Panc1 (cell line): ENCODE measurements around the gene FLYWCH2.

Experiments
- POLR2AphosphoS5 ChIP-seq: IDR thresholded peaks from 2 replicates; pipeline ENCODE4 v1.6.1; 2012; ENCODE audit warnings: mild to moderate bottlenecking, low read depth, low read length, moderate library complexity
- SIN3A ChIP-seq: IDR thresholded peaks from 2 replicates; pipeline ENCODE4 v1.6.1; 2012; ENCODE audit warnings: low read depth, mild to moderate bottlenecking, low read length, moderate library complexity, borderline replicate concordance; ENCODE audit not compliant: insufficient read depth
- TCF7L2 ChIP-seq: IDR thresholded peaks from 2 replicates; pipeline ENCODE4 v1.6.1; 2011; ENCODE audit warnings: mild to moderate bottlenecking, low read depth, low read length, inconsistent platforms
- TF ChIP-seq, protein P1 (sequence below): fragments of 450-650 bp; IDR thresholded peaks from 2 replicates; pipeline ENCODE4 v1.5.1; 2017; ENCODE audit warnings: mild to moderate bottlenecking
- TF ChIP-seq, protein P2 (sequence below), 2 experiments: IDR thresholded peaks; 2 replicates each; pipeline ENCODE4 v1.6.1; 2011 to 2012; ENCODE audit warnings: low read depth in 2 of 2, control low read depth in 1 of 2, low read length in 1 of 2, mild to moderate bottlenecking in 1 of 2, moderate library complexity in 1 of 2; ENCODE audit not compliant: insufficient read depth in 1 of 2

DNA sequence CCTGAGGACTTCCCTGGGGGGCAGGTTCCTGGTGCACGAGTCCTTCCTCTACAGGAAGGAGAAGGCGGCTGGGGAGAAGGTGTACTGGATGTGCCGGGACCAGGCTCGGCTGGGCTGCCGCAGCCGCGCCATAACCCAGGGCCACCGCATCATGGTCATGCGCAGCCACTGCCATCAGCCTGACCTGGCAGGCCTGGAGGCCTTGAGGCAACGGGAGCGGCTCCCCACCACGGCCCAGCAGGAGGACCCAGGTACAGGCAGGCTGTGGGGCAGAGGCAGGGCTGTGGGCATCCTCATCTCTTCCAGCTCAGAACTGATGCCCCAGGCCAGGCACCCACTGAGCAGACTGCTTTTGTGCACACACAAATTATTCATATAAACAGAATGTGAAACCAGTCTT lies 55.2 kb downstream of the FLYWCH2 start:
- TF ChIP-seq, protein P1, sequence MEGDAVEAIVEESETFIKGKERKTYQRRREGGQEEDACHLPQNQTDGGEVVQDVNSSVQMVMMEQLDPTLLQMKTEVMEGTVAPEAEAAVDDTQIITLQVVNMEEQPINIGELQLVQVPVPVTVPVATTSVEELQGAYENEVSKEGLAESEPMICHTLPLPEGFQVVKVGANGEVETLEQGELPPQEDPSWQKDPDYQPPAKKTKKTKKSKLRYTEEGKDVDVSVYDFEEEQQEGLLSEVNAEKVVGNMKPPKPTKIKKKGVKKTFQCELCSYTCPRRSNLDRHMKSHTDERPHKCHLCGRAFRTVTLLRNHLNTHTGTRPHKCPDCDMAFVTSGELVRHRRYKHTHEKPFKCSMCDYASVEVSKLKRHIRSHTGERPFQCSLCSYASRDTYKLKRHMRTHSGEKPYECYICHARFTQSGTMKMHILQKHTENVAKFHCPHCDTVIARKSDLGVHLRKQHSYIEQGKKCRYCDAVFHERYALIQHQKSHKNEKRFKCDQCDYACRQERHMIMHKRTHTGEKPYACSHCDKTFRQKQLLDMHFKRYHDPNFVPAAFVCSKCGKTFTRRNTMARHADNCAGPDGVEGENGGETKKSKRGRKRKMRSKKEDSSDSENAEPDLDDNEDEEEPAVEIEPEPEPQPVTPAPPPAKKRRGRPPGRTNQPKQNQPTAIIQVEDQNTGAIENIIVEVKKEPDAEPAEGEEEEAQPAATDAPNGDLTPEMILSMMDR = no peak
- TF ChIP-seq POLR2AphosphoS5 = no peak
- TF ChIP-seq, protein P2, sequence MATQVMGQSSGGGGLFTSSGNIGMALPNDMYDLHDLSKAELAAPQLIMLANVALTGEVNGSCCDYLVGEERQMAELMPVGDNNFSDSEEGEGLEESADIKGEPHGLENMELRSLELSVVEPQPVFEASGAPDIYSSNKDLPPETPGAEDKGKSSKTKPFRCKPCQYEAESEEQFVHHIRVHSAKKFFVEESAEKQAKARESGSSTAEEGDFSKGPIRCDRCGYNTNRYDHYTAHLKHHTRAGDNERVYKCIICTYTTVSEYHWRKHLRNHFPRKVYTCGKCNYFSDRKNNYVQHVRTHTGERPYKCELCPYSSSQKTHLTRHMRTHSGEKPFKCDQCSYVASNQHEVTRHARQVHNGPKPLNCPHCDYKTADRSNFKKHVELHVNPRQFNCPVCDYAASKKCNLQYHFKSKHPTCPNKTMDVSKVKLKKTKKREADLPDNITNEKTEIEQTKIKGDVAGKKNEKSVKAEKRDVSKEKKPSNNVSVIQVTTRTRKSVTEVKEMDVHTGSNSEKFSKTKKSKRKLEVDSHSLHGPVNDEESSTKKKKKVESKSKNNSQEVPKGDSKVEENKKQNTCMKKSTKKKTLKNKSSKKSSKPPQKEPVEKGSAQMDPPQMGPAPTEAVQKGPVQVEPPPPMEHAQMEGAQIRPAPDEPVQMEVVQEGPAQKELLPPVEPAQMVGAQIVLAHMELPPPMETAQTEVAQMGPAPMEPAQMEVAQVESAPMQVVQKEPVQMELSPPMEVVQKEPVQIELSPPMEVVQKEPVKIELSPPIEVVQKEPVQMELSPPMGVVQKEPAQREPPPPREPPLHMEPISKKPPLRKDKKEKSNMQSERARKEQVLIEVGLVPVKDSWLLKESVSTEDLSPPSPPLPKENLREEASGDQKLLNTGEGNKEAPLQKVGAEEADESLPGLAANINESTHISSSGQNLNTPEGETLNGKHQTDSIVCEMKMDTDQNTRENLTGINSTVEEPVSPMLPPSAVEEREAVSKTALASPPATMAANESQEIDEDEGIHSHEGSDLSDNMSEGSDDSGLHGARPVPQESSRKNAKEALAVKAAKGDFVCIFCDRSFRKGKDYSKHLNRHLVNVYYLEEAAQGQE (IDR thresholded peaks at IDR 0.05; ENCODE audit: insufficient read depth in 1 of 2, low read depth in 2 of 2, low read length in 1 of 2) = no peak
- no peak for TF ChIP-seq SIN3A
- TF ChIP-seq TCF7L2 = no peak
